Measurements from ENCODE around the gene TTC23.

DNA sequence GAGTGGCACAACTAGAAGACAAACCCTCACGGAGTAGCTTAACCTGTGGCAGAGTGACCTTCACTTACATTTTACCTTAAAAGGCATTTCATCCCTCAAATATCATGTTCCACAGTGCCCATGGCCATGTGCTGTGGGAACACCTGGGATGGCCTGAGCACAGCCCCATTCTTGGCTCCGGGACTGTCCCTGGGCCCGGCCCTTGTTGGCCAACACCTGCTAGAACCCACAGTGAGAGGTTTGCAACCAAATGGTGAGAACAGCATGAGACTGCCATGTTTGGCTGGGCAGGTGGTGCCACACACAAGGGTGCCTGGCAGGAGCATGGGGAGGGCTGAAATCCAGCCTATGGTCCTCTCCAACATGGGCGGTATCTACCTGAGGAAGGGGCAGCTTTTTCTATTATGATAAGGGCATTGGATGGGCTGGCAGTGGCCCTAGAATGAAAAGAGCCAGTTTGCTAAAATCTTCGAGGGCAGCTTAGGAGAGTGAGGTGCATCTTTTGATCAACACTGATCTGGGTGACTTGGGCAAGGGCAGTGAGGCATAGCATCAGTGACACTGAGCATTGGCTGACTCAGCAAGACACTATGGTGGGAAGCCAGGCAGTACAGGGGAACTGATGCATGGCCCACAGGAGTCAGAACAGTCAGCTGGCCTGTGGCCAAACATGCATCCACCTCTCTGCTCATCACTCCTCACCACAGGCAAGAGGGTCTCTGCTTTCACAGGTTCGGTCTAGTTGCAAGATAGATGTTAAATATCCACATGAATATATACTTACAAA is 90.6 kb downstream of the TTC23 start:
- no peak for TF ChIP-seq TAF1 (IDR thresholded peaks at IDR 0.05; ENCODE audit: borderline replicate concordance, insufficient read depth, low read length)
- TF ChIP-seq, protein P1, sequence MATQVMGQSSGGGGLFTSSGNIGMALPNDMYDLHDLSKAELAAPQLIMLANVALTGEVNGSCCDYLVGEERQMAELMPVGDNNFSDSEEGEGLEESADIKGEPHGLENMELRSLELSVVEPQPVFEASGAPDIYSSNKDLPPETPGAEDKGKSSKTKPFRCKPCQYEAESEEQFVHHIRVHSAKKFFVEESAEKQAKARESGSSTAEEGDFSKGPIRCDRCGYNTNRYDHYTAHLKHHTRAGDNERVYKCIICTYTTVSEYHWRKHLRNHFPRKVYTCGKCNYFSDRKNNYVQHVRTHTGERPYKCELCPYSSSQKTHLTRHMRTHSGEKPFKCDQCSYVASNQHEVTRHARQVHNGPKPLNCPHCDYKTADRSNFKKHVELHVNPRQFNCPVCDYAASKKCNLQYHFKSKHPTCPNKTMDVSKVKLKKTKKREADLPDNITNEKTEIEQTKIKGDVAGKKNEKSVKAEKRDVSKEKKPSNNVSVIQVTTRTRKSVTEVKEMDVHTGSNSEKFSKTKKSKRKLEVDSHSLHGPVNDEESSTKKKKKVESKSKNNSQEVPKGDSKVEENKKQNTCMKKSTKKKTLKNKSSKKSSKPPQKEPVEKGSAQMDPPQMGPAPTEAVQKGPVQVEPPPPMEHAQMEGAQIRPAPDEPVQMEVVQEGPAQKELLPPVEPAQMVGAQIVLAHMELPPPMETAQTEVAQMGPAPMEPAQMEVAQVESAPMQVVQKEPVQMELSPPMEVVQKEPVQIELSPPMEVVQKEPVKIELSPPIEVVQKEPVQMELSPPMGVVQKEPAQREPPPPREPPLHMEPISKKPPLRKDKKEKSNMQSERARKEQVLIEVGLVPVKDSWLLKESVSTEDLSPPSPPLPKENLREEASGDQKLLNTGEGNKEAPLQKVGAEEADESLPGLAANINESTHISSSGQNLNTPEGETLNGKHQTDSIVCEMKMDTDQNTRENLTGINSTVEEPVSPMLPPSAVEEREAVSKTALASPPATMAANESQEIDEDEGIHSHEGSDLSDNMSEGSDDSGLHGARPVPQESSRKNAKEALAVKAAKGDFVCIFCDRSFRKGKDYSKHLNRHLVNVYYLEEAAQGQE (IDR thresholded peaks at IDR 0.05; ENCODE audit: insufficient read depth in 1 of 2, low read depth in 2 of 2, low read length in 2 of 2), result no peak

Measured in PFSK-1 (cell line).